K562 (cell line): ENCODE results near the gene SLC35A4. TPM values are rescaled to one million over a fixed set of nuclear protein-coding genes. Genes with fewer than 3 reads are reported as not detected.

ENCODE experiments used
- ATAC-seq: fragments of 200-7000 bp; cut with Tn5 transposase; 3 replicates; pipeline ENCODE4 v1.9.1; 2020; ENCODE audit warnings: moderate library complexity
- BruUV-seq: library from RNA; stranded (reverse); fragments of 400-500 nt; replicated peaks from 2 replicates; lab custom pipeline; 2021; lab: Mats Ljungman, UMichigan
- CTCF ChIA-PET: fragments of 300-600 bp; formaldehyde crosslinking; extraction: SDS; loops from one replicate; lab custom pipeline; 2021; ENCODE audit warnings: low intra/inter-chr PET ratio; lab: Yijun Ruan, JAX
- POLR2A ChIA-PET: fragments of 300-600, 350-650 bp; sonication (Branson Sonifier 250); formaldehyde crosslinking; extraction: SDS; loops from one replicate; lab custom pipeline; 2021; ENCODE audit warnings: antibody characterized with exemption, inconsistent platforms; lab: Yijun Ruan, JAX
- DNase-seq, 4 experiments: peaks; one replicate each; pipeline versions ENCODE4 v3.0.0 to v3.0.0-alpha.2; 2011 to 2018; ENCODE audit warnings: low spot score in 3 of 4, mixed read lengths in 3 of 4; ENCODE audit errors: extremely low read depth in 1 of 4
- FAIRE-seq: peaks from 2 replicates; lab custom pipeline; 2011; peaks lifted over from hg19 to GRCh38; lab: Jason Lieb, UNC
- H2AFZ ChIP-seq: 2 replicates; pipeline ENCODE4 v1.6.0; 2011; ENCODE audit warnings: low read depth, low read length, control low read depth, inconsistent platforms
- H3K27ac ChIP-seq: fragments of 200-600 bp; 3 replicates; pipeline ENCODE4 v1.8.0; 2011; ENCODE audit warnings: low read depth, mild to moderate bottlenecking, control low read depth, inconsistent platforms, low read length, moderate library complexity, mixed read lengths; ENCODE audit errors: extremely low read depth
- H3K27me3 ChIP-seq, 2 experiments: fragments of 300-600 bp in 1 of 2; 2 replicates in 1 of 2; 3 replicates in 1 of 2; pipeline versions ENCODE4 v1.6.0 to v1.8.0; 2011; ENCODE audit warnings: inconsistent platforms in 2 of 2, low read length in 2 of 2, mild to moderate bottlenecking in 1 of 2, mixed read lengths in 1 of 2, moderate library complexity in 1 of 2; ENCODE audit not compliant: control insufficient read depth in 2 of 2, insufficient read depth in 2 of 2
- H3K36me3 ChIP-seq: fragments of 300-600 bp; 3 replicates; pipeline ENCODE4 v1.8.0; 2011; ENCODE audit warnings: mild to moderate bottlenecking, low read length, inconsistent platforms; ENCODE audit not compliant: control insufficient read depth, insufficient read depth
- H3K4me1 ChIP-seq, 2 experiments: fragments of 200-600 bp in 1 of 2; replicated peaks in 1 of 2; 2 replicates in 1 of 2; 3 replicates in 1 of 2; pipeline versions ENCODE4 v1.5.1 to v1.8.0; 2011; ENCODE audit warnings: inconsistent platforms in 2 of 2, low read length in 2 of 2, mild to moderate bottlenecking in 1 of 2, mixed read lengths in 1 of 2, moderate library complexity in 1 of 2; ENCODE audit not compliant: control insufficient read depth in 2 of 2, insufficient read depth in 2 of 2
- H3K4me2 ChIP-seq: 2 replicates; pipeline ENCODE4 v1.6.1; 2011; ENCODE audit warnings: low read length, control low read depth, inconsistent platforms, mixed read lengths; ENCODE audit not compliant: insufficient read depth
- H3K4me3 ChIP-seq: fragments of 200-600 bp; sonication (generic), shearing (Covaris generic); 2 replicates; pipeline ENCODE4 v1.5.1; 2016; ENCODE audit warnings: control low read depth, inconsistent platforms
- H3K79me2 ChIP-seq: fragments of 200-600 bp; 3 replicates; pipeline ENCODE4 v1.8.0; 2011; ENCODE audit warnings: low read length, inconsistent platforms; ENCODE audit not compliant: control insufficient read depth, insufficient read depth
- H3K9ac ChIP-seq, 2 experiments: 2 replicates each; pipeline versions ENCODE4 v1.6.0 to v1.6.1; 2011; ENCODE audit warnings: low read depth in 2 of 2, low read length in 2 of 2, control low read depth in 1 of 2, inconsistent platforms in 1 of 2, mild to moderate bottlenecking in 1 of 2, mixed read lengths in 1 of 2; ENCODE audit not compliant: insufficient read depth in 1 of 2
- H3K9me1 ChIP-seq: one replicate; pipeline ENCODE4 v1.6.0; 2011; ENCODE audit warnings: inconsistent platforms, mild to moderate bottlenecking, low read length, moderate library complexity; ENCODE audit not compliant: control insufficient read depth, insufficient read depth
- H3K9me3 ChIP-seq: replicated peaks from 2 replicates; pipeline ENCODE4 v1.5.1; 2011; ENCODE audit warnings: low read depth, low read length, inconsistent platforms; ENCODE audit not compliant: control insufficient read depth, insufficient read depth
- H4K20me1 ChIP-seq: replicated peaks from 2 replicates; pipeline ENCODE4 v1.6.1; 2011; ENCODE audit warnings: low read length, inconsistent platforms, mixed read lengths; ENCODE audit not compliant: control insufficient read depth, insufficient read depth
- CHAMP1 ChIP-seq: fragments of 450-650 bp; IDR thresholded peaks from 2 replicates; pipeline ENCODE4 v1.6.1; 2016; ENCODE audit warnings: mild to moderate bottlenecking
- FOXK2 ChIP-seq, 2 experiments: fragments of 450-650 bp; IDR thresholded peaks in 1 of 2; conservative IDR thresholded peaks in 1 of 2; 2 replicates each; pipeline ENCODE4 v1.6.1; 2016; ENCODE audit warnings: low read depth in 2 of 2, mild to moderate bottlenecking in 1 of 2
- HDGF ChIP-seq: fragments of 450-650 bp; IDR thresholded peaks from 2 replicates; pipeline ENCODE4 v1.6.1; 2016
- MYBL2 ChIP-seq, 2 experiments: fragments of 450-650 bp in 1 of 2; sonication (generic) in 1 of 2; formaldehyde crosslinking in 1 of 2; IDR thresholded peaks; 2 replicates each; pipeline versions ENCODE4 v1.6.1 to v1.8.1; 2017 to 2022; ENCODE audit warnings: borderline replicate concordance in 1 of 2, inconsistent platforms in 1 of 2, low read depth in 1 of 2, mild to moderate bottlenecking in 1 of 2, missing genetic modification reagents in 1 of 2, moderate library complexity in 1 of 2
- MYC ChIP-seq, 2 experiments: fragments of 250-450 bp in 1 of 2; sonication (Bioruptor Pico) in 1 of 2; IDR thresholded peaks; 2 replicates each; pipeline versions ENCODE4 v1.5.1 to v1.6.1; 2012 to 2021; ENCODE audit warnings: low read depth in 2 of 2, borderline replicate concordance in 1 of 2, improper control_type of control experiment in 1 of 2, low read length in 1 of 2, mild to moderate bottlenecking in 1 of 2, moderate library complexity in 1 of 2
- NFYB ChIP-seq: IDR thresholded peaks from 2 replicates; pipeline ENCODE4 v1.6.1; 2011; ENCODE audit warnings: mild to moderate bottlenecking, moderate library complexity; ENCODE audit not compliant: insufficient read length; ENCODE audit errors: extremely low read depth
- PHF21A ChIP-seq: fragments of 450-650 bp; IDR thresholded peaks from 2 replicates; pipeline ENCODE4 v1.6.1; 2017; ENCODE audit warnings: low read depth, borderline replicate concordance
- POLR2AphosphoS5 ChIP-seq: IDR thresholded peaks from 2 replicates; pipeline ENCODE4 v1.6.1; 2011; ENCODE audit warnings: mild to moderate bottlenecking, low read depth, low read length, moderate library complexity; ENCODE audit not compliant: control insufficient read depth, insufficient read depth
- SETDB1 ChIP-seq: IDR thresholded peaks from one replicate; pipeline ENCODE4 v1.6.1; 2012; ENCODE audit warnings: low read length, control low read depth, inconsistent platforms
- SFPQ ChIP-seq: fragments of 200-400 bp; formaldehyde crosslinking; IDR thresholded peaks from 2 replicates; pipeline ENCODE4 v1.6.1; 2017; ENCODE audit warnings: mild to moderate bottlenecking, low read depth, low read length, moderate library complexity
- SNAPC5 ChIP-seq: fragments of 250-450 bp; sonication (Bioruptor Pico); IDR thresholded peaks from 2 replicates; pipeline ENCODE4 v1.8.0; 2021; ENCODE audit warnings: moderate library complexity, mild to moderate bottlenecking, inconsistent platforms
- TAL1 ChIP-seq: fragments of 450-650 bp; IDR thresholded peaks from 2 replicates; pipeline ENCODE4 v1.6.1; 2016; ENCODE audit warnings: mild to moderate bottlenecking
- ZSCAN29 ChIP-seq: fragments of 450-650 bp; IDR thresholded peaks from 2 replicates; pipeline ENCODE4 v1.6.1; 2017
- WGBS: fragments of 100-300 bp; shearing (Covaris generic); methylation state at CpG from one replicate; pipeline ENCODE4 v1.1.6; 2016; ENCODE audit warnings: low coverage, mixed read lengths; ENCODE audit not compliant: insufficient coverage; ENCODE audit errors: missing lambda C conversion rate; 5-methylcytosine and 5-hydroxymethylcytosine counted together
- in situ Hi-C: fragments of 300-500 bp; cut with MboI; formaldehyde crosslinking; loops from 4 replicates; pipeline ENCODE4 v1.15.0; 2018; ENCODE audit warnings: inconsistent platforms, mixed read lengths
- intact Hi-C: fragments of 100-400 bp; cut with micrococcal nuclease; formaldehyde crosslinking; loops from 2 replicates; pipeline ENCODE4 v1.14.2; 2022
- polyA plus RNA-seq, 8 experiments: library from polyadenylated mRNA; depleted of rRNA in 4 of 8; stranded (reverse) in 5 of 8; unstranded in 3 of 8; fragments of >200 nt; fragmentation: Nextera tagmentation in 2 of 8; fragmentation: Illumina TruSeq in 1 of 8; extraction: Ambion mirVana in 2 of 8; extraction: Trizol in 1 of 8; gene quantifications; 2 replicates each; pipeline versions ENCODE4 v1.2.1 to v1.2.3, GENCODE V29; 2011 to 2014; ENCODE audit warnings: inconsistent platforms in 1 of 8, missing spikeins in 1 of 8
- total RNA-seq, 7 experiments: library from RNA; depleted of rRNA in 6 of 7; stranded (reverse); fragments of >200 nt in 6 of 7; fragmentation: Illumina TruSeq in 2 of 7; extraction: Trizol in 2 of 7; gene quantifications; 2 replicates each; pipeline versions ENCODE4 v1.2.1 to v1.2.3, GENCODE V29; 2011 to 2021; ENCODE audit warnings: low replicate concordance in 1 of 7

Gene SLC35A4
- total and polyA plus RNA-seq, 9 of the 15 experiments (the other 6 are each of a cell fraction or from before 2014, with no cell fraction given), result 21.8 to 171 (median 42.5) TPM

GRCh38 chr5:140563596-140563995, 1.0 kb upstream of the SLC35A4 start (continued):
- no peak for TF ChIP-seq CHAMP1
- TF ChIP-seq MYC (IDR thresholded peaks at IDR 0.05; ENCODE audit: low read depth, low read length), result no peak
- no peak for TF ChIP-seq MYC (CRISPR knock-in tag; IDR thresholded peaks at IDR 0.05; ENCODE audit: borderline replicate concordance, low read depth)
- TF ChIP-seq ZSCAN29, result no peak

- ATAC-seq (no peak), FAIRE-seq (no peak), DNase-seq (peak in 1 of 4 experiments; percentile 4)
- Histone ChIP-seq H3K4me3 (peak overlapping the region; percentile 75), H3K36me3 (peaks cover 45% of the 10 kb centered on the region), H3K27me3 (no peaks in the 10 kb centered on the region), H4K20me1 (no peaks in the 10 kb centered on the region), H3K27ac (peak overlapping the region; percentile 98), H3K9me1 (no peaks in the 10 kb centered on the region), H3K9ac (peak overlapping the region; percentile 93 to 100), H3K79me2 (peaks cover 36% of the 10 kb centered on the region), H3K4me2 (peak overlapping the region; percentile 99), H2AFZ (peak overlapping the region; percentile 94), H3K9me3 (no peaks in the 10 kb centered on the region), H3K4me1 (peaks cover 26 to 39% of the 10 kb centered on the region in 2 experiments)
- POLR2A ChIA-PET, result interaction anchor here (0.5 to 6.8 kb wide), 8 partner anchors 8 to 82 kb away, joined by 3 to 46 read pairs (median 4); partner anchors contain the start of genes EIF4EBP3, IK, NDUFA2 and SRA1
- TSS peak; percentile 78 for BruUV-seq
- under 1% methylated on average over 13 of the region's 13 CpGs for WGBS
- intact Hi-C loops, result no loop called here
- in situ Hi-C loops, result loop anchor here (5.0 kb wide), 1 partner anchor 77 kb away; no protein-coding TSS in a partner anchor
- CTCF ChIA-PET, result no interaction called here
- TF ChIP-seq SETDB1, result no peak
- no peak for TF ChIP-seq MYBL2 (IDR thresholded peaks at IDR 0.05; ENCODE audit: low read depth)
- TF ChIP-seq MYBL2 (CRISPR knock-in tag; IDR thresholded peaks at IDR 0.05; ENCODE audit: borderline replicate concordance), result no peak
- no peak for TF ChIP-seq SNAPC5 (CRISPR knock-in tag)
- TF ChIP-seq SFPQ, result no peak
- TF ChIP-seq TAL1, result no peak
- no peak for TF ChIP-seq NFYB
- TF ChIP-seq HDGF, result peak; percentile 30; the same call in 1 of the 2 replicates
- no peak for TF ChIP-seq POLR2AphosphoS5
- 0 out of 2 replicates have a peak, but pooled peaks have one; percentile 7 for TF ChIP-seq PHF21A
- TF ChIP-seq FOXK2 (conservative IDR thresholded peaks at IDR 0.05 in 1 of 2, IDR thresholded peaks at IDR 0.05 in 1 of 2; ENCODE audit: low read depth in 2 of 2), result no peak
Measured at GRCh38 chr5:140565024-140565779, 574 bp downstream of the SLC35A4 start.
